Activated T-cell treated with anti-CD3 and anti-CD28 coated beads, Interleukin-2, amount 50 U/mL, for 1 hour (primary cell): ENCODE results near the gene PAXIP1.
"Not testable (repeated sequence)": the region's sequence is repeated elsewhere in the genome, so short reads cannot be mapped to it uniquely, and the experiment has no call there.

Source experiments
- DNase-seq: peaks from one replicate; pipeline ENCODE4 v3.0.0-alpha.2; 2020

Gene PAXIP1

GRCh38 chr7:154937837-154938236, 65.1 kb downstream of the PAXIP1 start:
- DNase-seq = no peak

GRCh38 chr7:154934353-154934952, 68.5 kb downstream of the PAXIP1 start:
- DNase-seq = not testable (repeated sequence)

- DNase-seq = no peak
Measured at GRCh38 chr7:154931906-154932305, 71.0 kb downstream of the PAXIP1 start.

GRCh38 chr7:154929006-154929726, 73.8 kb downstream of the PAXIP1 start:
- no peak for DNase-seq

- peak; percentile 55 for DNase-seq
Measured at GRCh38 chr7:154928136-154929005, 74.6 kb downstream of the PAXIP1 start.

- peak; percentile 63 for DNase-seq
Measured at GRCh38 chr7:154927624-154928125, 75.2 kb downstream of the PAXIP1 start.

- not testable (repeated sequence) for DNase-seq
Measured at GRCh38 chr7:154922472-154922871, 80.5 kb downstream of the PAXIP1 start.

- no peak for DNase-seq
Measured at GRCh38 chr7:154919344-154920225, 83.3 kb downstream of the PAXIP1 start.

GRCh38 chr7:154918741-154919140, 84.2 kb downstream of the PAXIP1 start:
- DNase-seq = no peak

- DNase-seq = no peak
Measured at GRCh38 chr7:154918266-154918665, 84.7 kb downstream of the PAXIP1 start.

GRCh38 chr7:154917808-154918160, 85.1 kb downstream of the PAXIP1 start:
- no peak for DNase-seq

GRCh38 chr7:154916856-154917807, 85.8 kb downstream of the PAXIP1 start:
- no peak for DNase-seq

GRCh38 chr7:154916381-154916780, 86.5 kb downstream of the PAXIP1 start:
- DNase-seq = no peak

GRCh38 chr7:154915600-154915999, 87.3 kb downstream of the PAXIP1 start:
- DNase-seq = no peak

GRCh38 chr7:154914996-154915380, 87.9 kb downstream of the PAXIP1 start:
- no peak for DNase-seq

- DNase-seq = no peak
Measured at GRCh38 chr7:154914308-154914995, 88.5 kb downstream of the PAXIP1 start.

GRCh38 chr7:154913638-154914307, 89.2 kb downstream of the PAXIP1 start:
- peak; percentile 93 for DNase-seq

GRCh38 chr7:154912871-154913637, 89.9 kb downstream of the PAXIP1 start:
- DNase-seq = no peak

GRCh38 chr7:154911862-154912455, 91.0 kb downstream of the PAXIP1 start:
- DNase-seq = no peak
